SK-N-SH (cell line): ENCODE results near the gene NRIP3. TPM values are rescaled to one million over a fixed set of nuclear protein-coding genes. Genes with fewer than 3 reads are reported as not detected.

ENCODE experiments used
- CTCF ChIA-PET: fragments of 300-600, 350-600 bp; formaldehyde crosslinking; extraction: SDS; loops from one replicate; lab custom pipeline; 2021; lab: Yijun Ruan, JAX
- POLR2A ChIA-PET: fragments of 350-600 bp; sonication (Branson Sonifier 250); formaldehyde crosslinking; extraction: SDS; loops from one replicate; lab custom pipeline; 2020; ENCODE audit warnings: antibody characterized with exemption, inconsistent platforms; lab: Yijun Ruan, JAX
- DNase-seq: peaks from one replicate; pipeline ENCODE4 v3.0.0; 2012
- H2AFZ ChIP-seq: fragments of 200-600 bp; sonication (generic); 2 replicates; pipeline ENCODE4 v1.8.1; 2016; ENCODE audit warnings: antibody characterized with exemption, mild to moderate bottlenecking, low read depth
- H3F3A ChIP-seq: fragments of 200-600 bp; sonication (generic); replicated peaks from 2 replicates; pipeline ENCODE3; 2016; ENCODE audit warnings: antibody characterized with exemption, mild to moderate bottlenecking; ENCODE audit not compliant: insufficient read depth
- H3K27ac ChIP-seq, 2 experiments: fragments of 200-500 bp in 1 of 2; fragments of 200-600 bp in 1 of 2; sonication (Bioruptor generic) in 1 of 2; sonication (generic), shearing (Covaris generic) in 1 of 2; 2 replicates each; pipeline versions ENCODE4 v1.5.1 to v1.6.1; 2014 to 2016; ENCODE audit warnings: low read depth in 2 of 2, inconsistent platforms in 1 of 2, low read length in 1 of 2, mild to moderate bottlenecking in 1 of 2, mixed read lengths in 1 of 2
- H3K27me3 ChIP-seq: fragments of 200-600 bp; sonication (generic), shearing (Covaris generic); 2 replicates; pipeline ENCODE4 v1.6.1; 2016; ENCODE audit warnings: mixed run types; ENCODE audit not compliant: insufficient read depth
- H3K36me3 ChIP-seq, 2 experiments: fragments of 200-500 bp in 1 of 2; fragments of 200-600 bp in 1 of 2; sonication (Bioruptor generic) in 1 of 2; sonication (generic) in 1 of 2; replicated peaks in 1 of 2; 2 replicates each; pipeline versions ENCODE3 to v1.5.1; 2014 to 2016; ENCODE audit warnings: low read length in 1 of 2, mild to moderate bottlenecking in 1 of 2; ENCODE audit not compliant: insufficient read depth in 2 of 2, control insufficient read depth in 1 of 2
- H3K4me1 ChIP-seq, 2 experiments: fragments of 200-500 bp in 1 of 2; fragments of 200-600 bp in 1 of 2; sonication (Bioruptor generic) in 1 of 2; sonication (generic), shearing (Covaris generic) in 1 of 2; 2 replicates each; pipeline versions ENCODE4 v1.5.1 to v1.6.1; 2014 to 2016; ENCODE audit warnings: low read depth in 1 of 2, low read length in 1 of 2, mixed run types in 1 of 2; ENCODE audit not compliant: insufficient read depth in 2 of 2, control insufficient read depth in 1 of 2
- H3K4me2 ChIP-seq: fragments of 200-600 bp; sonication (generic), shearing (Covaris generic); 2 replicates; pipeline ENCODE4 v1.6.1; 2017; ENCODE audit warnings: mixed run types
- H3K4me3 ChIP-seq, 2 experiments: fragments of 200-500 bp in 1 of 2; fragments of 200-600 bp in 1 of 2; sonication (Bioruptor generic) in 1 of 2; sonication (generic), shearing (Covaris generic) in 1 of 2; 2 replicates each; pipeline versions ENCODE4 v1.5.1 to v1.8.1; 2014 to 2016; ENCODE audit warnings: low read depth in 2 of 2, inconsistent platforms in 1 of 2, low read length in 1 of 2, mild to moderate bottlenecking in 1 of 2, mixed read lengths in 1 of 2, moderate library complexity in 1 of 2
- H3K79me2 ChIP-seq: fragments of 200-600 bp; sonication (generic); 2 replicates; pipeline ENCODE4 v1.8.1; 2017; ENCODE audit warnings: mild to moderate bottlenecking; ENCODE audit not compliant: insufficient read depth
- H3K9ac ChIP-seq: fragments of 200-600 bp; sonication (generic); 2 replicates; pipeline ENCODE4 v1.6.1; 2017; ENCODE audit warnings: mixed run types
- H3K9me2 ChIP-seq: fragments of 200-600 bp; sonication (generic); 2 replicates; pipeline ENCODE4 v1.6.1; 2017; ENCODE audit warnings: mixed run types
- H3K9me3 ChIP-seq: fragments of 200-600 bp; sonication (generic); 2 replicates; pipeline ENCODE4 v1.6.1; 2017; ENCODE audit warnings: mixed run types, mild to moderate bottlenecking, moderate library complexity
- H4K20me1 ChIP-seq: fragments of 200-600 bp; sonication (generic); 2 replicates; pipeline ENCODE4 v1.6.1; 2017; ENCODE audit warnings: mild to moderate bottlenecking, mixed run types; ENCODE audit not compliant: insufficient read depth
- CHD2 ChIP-seq: fragments of 150-350 bp; IDR thresholded peaks from 2 replicates; pipeline ENCODE4 v1.6.1; 2018; ENCODE audit warnings: low read length; ENCODE audit not compliant: partially characterized antibody
- ELF1 ChIP-seq: IDR thresholded peaks from 2 replicates; pipeline ENCODE4 v1.4.0; 2012
- EP300 ChIP-seq, 2 experiments: IDR thresholded peaks; 2 replicates each; pipeline versions ENCODE4 v1.4.0 to v1.6.1; 2012; ENCODE audit warnings: borderline replicate concordance in 1 of 2, low read depth in 1 of 2, low read length in 1 of 2
- EZH2phosphoT487 ChIP-seq: fragments of 200-600 bp; sonication (generic); IDR thresholded peaks from 2 replicates; pipeline ENCODE4 v1.6.1; 2017; ENCODE audit warnings: low read depth, mixed run types, mild to moderate bottlenecking, antibody characterized with exemption, moderate library complexity, borderline replicate concordance
- FOXM1 ChIP-seq: IDR thresholded peaks from 2 replicates; pipeline ENCODE4 v1.4.0; 2012; ENCODE audit warnings: low read depth, mild to moderate bottlenecking
- GABPA ChIP-seq: IDR thresholded peaks from 2 replicates; pipeline ENCODE4 v1.4.0; 2012; ENCODE audit warnings: low read depth, mild to moderate bottlenecking
- IRF3 ChIP-seq: fragments of 150-350 bp; IDR thresholded peaks from 2 replicates; pipeline ENCODE4 v1.6.1; 2016; ENCODE audit warnings: mild to moderate bottlenecking, low read depth, low read length
- MEF2A ChIP-seq: IDR thresholded peaks from 2 replicates; pipeline ENCODE4 v1.4.0; 2012; ENCODE audit warnings: low read depth, borderline replicate concordance
- NRF1 ChIP-seq: IDR thresholded peaks from 2 replicates; pipeline ENCODE4 v1.6.1; 2012; ENCODE audit warnings: low read depth, mild to moderate bottlenecking, low read length
- POLR2AphosphoS5 ChIP-seq: IDR thresholded peaks from 2 replicates; pipeline ENCODE4 v1.6.1; 2012; ENCODE audit warnings: low read depth, low read length
- RCOR1 ChIP-seq: fragments of 150-350 bp; IDR thresholded peaks from 2 replicates; pipeline ENCODE4 v1.6.1; 2017; ENCODE audit warnings: antibody characterized with exemption, low read length
- REST ChIP-seq: IDR thresholded peaks from 2 replicates; pipeline ENCODE4 v1.6.1; 2012; ENCODE audit warnings: mild to moderate bottlenecking, low read depth, low read length, moderate library complexity
- RXRA ChIP-seq: IDR thresholded peaks from 2 replicates; pipeline ENCODE4 v1.4.0; 2012; ENCODE audit warnings: low read depth, mild to moderate bottlenecking, borderline replicate concordance
- SIN3A ChIP-seq: IDR thresholded peaks from 2 replicates; pipeline ENCODE4 v1.6.1; 2012; ENCODE audit warnings: low read depth, mild to moderate bottlenecking, low read length, moderate library complexity, borderline replicate concordance
- SMC3 ChIP-seq: IDR thresholded peaks from 2 replicates; pipeline ENCODE4 v1.6.1; 2012; ENCODE audit warnings: low read depth, low read length, improper control_type of control experiment
- TAF1 ChIP-seq: IDR thresholded peaks from 2 replicates; pipeline ENCODE4 v1.6.1; 2012; ENCODE audit warnings: low read depth, mild to moderate bottlenecking, low read length, moderate library complexity, borderline replicate concordance
- TCF12 ChIP-seq: IDR thresholded peaks from 2 replicates; pipeline ENCODE4 v1.4.0; 2012
- USF1 ChIP-seq: IDR thresholded peaks from 2 replicates; pipeline ENCODE4 v1.4.0; 2012; ENCODE audit warnings: low read depth, borderline replicate concordance
- ZBTB33 ChIP-seq: IDR thresholded peaks from 2 replicates; pipeline ENCODE4 v1.4.0; 2012; ENCODE audit warnings: low read depth, borderline replicate concordance
- WGBS: methylation state at CpG from one replicate; pipeline ENCODE4 v1.1.6; 2017; ENCODE audit warnings: low lambda C conversion rate; 5-methylcytosine and 5-hydroxymethylcytosine counted together
- polyA plus RNA-seq, 3 experiments: library from polyadenylated mRNA; depleted of rRNA; stranded (reverse); fragments of >200 nt; gene quantifications; 2 replicates each; pipeline ENCODE4 v1.2.3, GENCODE V29; 2012
- TF ChIP-seq, protein P1 (sequence below): IDR thresholded peaks from 2 replicates; pipeline ENCODE4 v1.4.0; 2012; ENCODE audit warnings: low read depth

Gene NRIP3
- polyA plus RNA-seq, 1 of the 3 experiments (the other 2 are of a cell fraction) = 2.1 TPM

DNA sequence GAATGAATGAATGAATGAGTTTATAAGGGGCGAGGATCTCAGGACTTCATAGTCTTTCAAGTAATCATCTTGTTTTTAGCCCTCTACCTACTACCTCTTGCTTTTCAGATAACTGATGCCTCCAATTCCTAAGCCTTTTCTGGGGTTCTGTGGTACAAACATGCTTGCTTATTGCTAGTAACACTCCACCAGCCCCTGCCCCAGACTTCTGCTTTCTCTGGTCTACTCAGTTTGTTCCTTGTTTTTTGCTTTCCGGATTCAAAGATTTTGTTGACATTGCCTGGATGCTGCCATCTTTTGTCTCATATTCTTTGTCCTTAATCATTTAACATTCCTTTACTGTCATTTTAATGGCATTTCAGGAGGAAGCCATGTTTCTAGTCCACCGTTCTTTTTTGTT, 30.7 kb downstream of the NRIP3 start:
- H3K9ac ChIP-seq = no peak overlapping the region
- no peak overlapping the region for H2AFZ ChIP-seq
- ChIA-PET CTCF (interaction anchor here (1.5 to 2.1 kb wide), 2 partner anchors 41 to 165 kb away, joined by 4 to 8 read pairs; no protein-coding TSS in a partner anchor), POLR2A (no interaction called here)
- H3K4me1 ChIP-seq = no peaks in the 10 kb centered on the region
- H3K9me3 ChIP-seq = no peaks in the 10 kb centered on the region
- no peaks in the 10 kb centered on the region for H3K9me2 ChIP-seq
- no peaks in the 10 kb centered on the region for H3F3A ChIP-seq
- TF ChIP-seq GABPA (no peak), EZH2phosphoT487 (no peak), RXRA (no peak), POLR2AphosphoS5 (no peak), REST (no peak), TAF1 (no peak), SMC3 (no peak), ELF1 (no peak), FOXM1 (no peak), NRF1 (no peak), USF1 (no peak), MEF2A (no peak), IRF3 (no peak), RCOR1 (no peak), TCF12 (no peak), EP300 (IDR thresholded peaks at IDR 0.05; ENCODE audit: borderline replicate concordance in 1 of 2, low read depth in 1 of 2, low read length in 1 of 2) (no peak), CHD2 (no peak), ZBTB33 (no peak), SIN3A (no peak)
- TF ChIP-seq, protein P1, sequence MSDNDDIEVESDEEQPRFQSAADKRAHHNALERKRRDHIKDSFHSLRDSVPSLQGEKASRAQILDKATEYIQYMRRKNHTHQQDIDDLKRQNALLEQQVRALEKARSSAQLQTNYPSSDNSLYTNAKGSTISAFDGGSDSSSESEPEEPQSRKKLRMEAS = no peak
- 68% methylated on average over 3 of the region's 3 CpGs for WGBS
- no peak overlapping the region for H3K4me2 ChIP-seq
- peaks cover 0 to 11% of the 10 kb centered on the region in 2 experiments for H3K36me3 ChIP-seq
- H3K27me3 ChIP-seq = no peaks in the 10 kb centered on the region
- no peak for DNase-seq
- H3K4me3 ChIP-seq = no peak overlapping the region
- no peaks in the 10 kb centered on the region for H3K79me2 ChIP-seq
- H4K20me1 ChIP-seq = no peaks in the 10 kb centered on the region
- no peak overlapping the region for H3K27ac ChIP-seq
